ENCODE measurements around the gene CSRP3.
"Not testable (repeated sequence)": the region's sequence is repeated elsewhere in the genome, so short reads cannot be mapped to it uniquely, and the experiment has no call there.

Gene CSRP3

GRCh38 chr11:19185036-19185435 is 16.7 kb downstream of the CSRP3 start:
- DNase-seq, result no peak

GRCh38 chr11:19183646-19184045 is 18.1 kb downstream of the CSRP3 start:
- no peak for DNase-seq

GRCh38 chr11:19181531-19182261 is 20.1 kb downstream of the CSRP3 start:
- no peak for DNase-seq

GRCh38 chr11:19176629-19177186 is 25.1 kb downstream of the CSRP3 start:
- DNase-seq, result no peak

- no peak for DNase-seq
Measured at GRCh38 chr11:19173964-19174638, 27.7 kb downstream of the CSRP3 start.

GRCh38 chr11:19173004-19173689 is 28.6 kb downstream of the CSRP3 start:
- DNase-seq, result no peak

GRCh38 chr11:19168090-19168489 is 33.7 kb downstream of the CSRP3 start:
- no peak for DNase-seq

- DNase-seq, result no peak
Measured at GRCh38 chr11:19164881-19165280, 36.9 kb downstream of the CSRP3 start.

GRCh38 chr11:19164230-19164855 is 37.4 kb downstream of the CSRP3 start:
- no peak for DNase-seq

- no peak for DNase-seq
Measured at GRCh38 chr11:19163617-19164016, 38.2 kb downstream of the CSRP3 start.

- no peak for DNase-seq
Measured at GRCh38 chr11:19162951-19163505, 38.8 kb downstream of the CSRP3 start.

GRCh38 chr11:19161651-19162050 is 40.1 kb downstream of the CSRP3 start:
- DNase-seq, result no peak

GRCh38 chr11:19160847-19161246 is 40.9 kb downstream of the CSRP3 start:
- DNase-seq, result no peak

GRCh38 chr11:19156892-19157291 is 44.9 kb downstream of the CSRP3 start:
- no peak for DNase-seq

GRCh38 chr11:19145319-19145718 is 56.5 kb downstream of the CSRP3 start:
- no peak for DNase-seq

GRCh38 chr11:19136884-19137283 is 64.9 kb downstream of the CSRP3 start:
- not testable (repeated sequence) for DNase-seq

GRCh38 chr11:19134004-19134403 is 67.8 kb downstream of the CSRP3 start:
- no peak for DNase-seq

All from NK-92 treated with Interleukin-12 subunit alpha and Interleukin-12 subunit beta, amount 100 ng/mL, for 24 hours (cell line).